ENCODE data around the gene KRTAP19-2.
"Not testable (repeated sequence)": the region's sequence is repeated elsewhere in the genome, so short reads cannot be mapped to it uniquely, and the experiment has no call there.

The KRTAP19-2 gene, protein sequence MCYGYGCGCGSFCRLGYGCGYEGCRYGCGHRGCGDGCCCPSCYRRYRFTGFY

GRCh38 chr21:30487336-30487735, at the start of gene KRTAP19-2:
KRTAP19-2 (minus strand) TSS chr21:30487436; CDS start chr21:30487348, 88 bp downstream.
- no peak for DNase-seq
- intact Hi-C loops (cut with DNase I): no loop called here

GRCh38 chr21:30518876-30519275, 31.6 kb upstream of the KRTAP19-2 start:
- DNase-seq: no peak
- intact Hi-C loops (cut with DNase I): no loop called here

DNA sequence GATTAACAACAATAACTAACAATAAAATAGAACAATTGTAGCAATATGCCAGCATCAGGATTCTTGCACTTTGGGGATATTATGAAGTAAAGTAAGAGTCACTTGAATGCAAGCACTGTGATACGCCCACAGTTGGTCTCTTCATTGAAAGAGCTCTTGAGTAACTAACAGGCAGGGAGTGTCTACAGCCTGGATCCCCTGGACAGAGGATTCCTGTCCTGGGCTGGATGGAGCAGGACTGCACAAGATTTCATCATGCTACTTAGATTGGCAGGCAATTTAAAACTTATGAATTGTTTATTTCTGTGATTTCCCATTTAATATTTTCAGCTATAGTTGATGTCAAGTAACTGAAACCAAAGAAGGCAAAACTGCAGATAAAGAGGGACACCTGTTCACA, 28.4 kb upstream of the KRTAP19-2 start:
- DNase-seq: no peak
- intact Hi-C loops (cut with DNase I): no loop called here

- DNase-seq; intact Hi-C loops (cut with DNase I): not testable (repeated sequence)
Measured at GRCh38 chr21:30505621-30506205, 18.5 kb upstream of the KRTAP19-2 start.

DNA sequence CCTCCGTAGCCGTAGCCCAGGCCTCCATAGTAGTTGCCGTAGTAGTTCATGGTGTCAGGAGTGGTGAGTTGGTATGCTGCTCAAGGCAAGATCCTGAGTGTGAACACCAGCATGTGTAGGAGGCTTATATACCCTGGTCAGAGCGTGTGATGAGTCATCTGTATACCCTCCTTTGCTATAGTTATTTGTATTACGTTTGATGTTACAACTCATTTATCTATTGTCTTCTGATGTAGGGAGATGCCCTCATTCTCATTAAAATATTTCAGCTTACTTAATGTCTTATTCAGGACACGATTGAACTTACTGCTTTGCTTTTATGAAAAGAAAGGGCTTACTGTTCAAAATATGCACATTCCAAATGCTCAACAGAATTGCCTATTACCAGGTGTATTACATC, 14.8 kb upstream of the KRTAP19-2 start, which contains the start of gene KRTAP19-5:
KRTAP19-5 (minus strand) TSS at position 101 of the 400 bp plus-strand sequence; CDS start at position 50, 51 bp downstream.
- no peak for DNase-seq
- intact Hi-C loops (cut with DNase I): no loop called here

DNA sequence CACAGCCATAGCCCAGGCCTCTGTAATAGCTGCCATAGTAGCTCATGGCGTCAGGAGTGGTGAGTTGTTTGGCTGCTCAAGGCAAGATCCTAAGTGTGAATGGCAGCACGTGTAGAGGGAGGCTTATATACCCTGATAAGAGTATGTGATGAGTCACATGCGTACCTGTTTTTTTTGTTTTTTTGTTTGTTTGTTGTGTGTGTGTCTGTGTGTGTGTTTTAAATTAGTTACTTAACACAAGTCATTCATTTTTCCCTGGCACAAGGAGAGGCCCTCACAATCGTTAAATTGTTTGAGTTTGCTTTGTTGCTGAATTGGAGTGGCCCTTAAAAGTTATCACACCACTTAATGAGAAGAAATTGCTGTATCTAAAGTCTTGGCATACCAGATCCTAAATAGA, 9.8 kb upstream of the KRTAP19-2 start, which contains the start of gene KRTAP19-4:
KRTAP19-4 (minus strand) TSS at position 101 of the 400 bp plus-strand sequence; CDS start at position 46, 55 bp downstream.
- intact Hi-C loops (cut with DNase I): no loop called here
- no peak for DNase-seq

- intact Hi-C loops (cut with DNase I): no loop called here
- DNase-seq: no peak
Measured at GRCh38 chr21:30491963-30492428, 4.8 kb upstream of the KRTAP19-2 start, which contains the start of gene KRTAP19-3. KRTAP19-3 (minus strand) TSS chr21:30492013; CDS start chr21:30491957, 56 bp downstream.

GRCh38 chr21:30486180-30486579, 1.1 kb downstream of the KRTAP19-2 start:
- intact Hi-C loops (cut with DNase I): no loop called here
- peak in 1 of 10 donors; percentile 30 for DNase-seq

GRCh38 chr21:30482130-30482529, 5.1 kb downstream of the KRTAP19-2 start:
- intact Hi-C loops (cut with DNase I): no loop called here
- no peak for DNase-seq

GRCh38 chr21:30480145-30480544, 7.1 kb downstream of the KRTAP19-2 start, which contains the start of gene KRTAP19-1:
KRTAP19-1 (minus strand) TSS chr21:30480367; CDS start chr21:30480317, 50 bp downstream.
- intact Hi-C loops (cut with DNase I): no loop called here
- peak in 1 of 10 donors; percentile 62 for DNase-seq

DNA sequence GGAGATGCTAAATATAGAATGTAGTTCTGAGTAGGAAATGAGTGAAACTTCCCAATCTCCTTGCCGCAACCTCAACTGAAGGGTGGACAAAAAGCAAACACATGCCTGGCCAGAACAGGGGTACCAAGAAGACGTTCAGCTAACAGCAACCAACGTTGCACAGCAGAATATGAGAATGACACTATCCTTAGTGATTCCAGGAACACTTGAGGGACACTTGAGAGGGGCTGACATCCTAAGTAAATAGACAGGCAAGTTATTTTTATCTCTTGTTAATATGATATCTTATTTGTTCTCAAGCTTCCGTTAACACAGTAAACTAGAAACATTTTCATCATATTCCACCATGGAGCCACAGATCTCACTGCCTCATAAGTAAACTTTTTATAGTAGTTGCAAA, 8.0 kb downstream of the KRTAP19-2 start:
- no peak for DNase-seq
- intact Hi-C loops (cut with DNase I): no loop called here

DNA sequence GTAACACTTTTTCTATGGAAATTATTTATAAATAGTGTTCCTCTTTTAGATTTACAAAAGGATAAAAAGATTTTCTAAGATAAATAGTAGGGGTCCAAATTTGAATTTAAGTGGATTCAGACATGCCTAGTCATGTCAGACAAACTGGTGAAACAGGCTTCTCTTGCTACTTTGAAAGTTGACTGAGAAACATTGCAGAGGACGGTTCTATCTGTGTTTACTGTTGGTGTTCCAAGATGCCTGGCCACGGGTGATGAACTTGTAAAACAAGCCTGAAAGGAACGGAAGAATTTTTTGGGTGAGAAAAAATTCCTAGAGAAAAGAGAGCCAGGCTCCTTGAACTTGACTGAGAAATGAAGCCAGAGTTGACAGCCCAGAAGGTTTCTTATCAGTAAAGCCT, 9.2 kb downstream of the KRTAP19-2 start:
- intact Hi-C loops (cut with DNase I): no loop called here
- no peak for DNase-seq

- intact Hi-C loops (cut with DNase I): no loop called here
- DNase-seq: no peak
Measured at GRCh38 chr21:30468900-30469714, 18.1 kb downstream of the KRTAP19-2 start.

GRCh38 chr21:30463713-30464112, 23.5 kb downstream of the KRTAP19-2 start:
- no peak for DNase-seq
- intact Hi-C loops (cut with DNase I): no loop called here

DNA sequence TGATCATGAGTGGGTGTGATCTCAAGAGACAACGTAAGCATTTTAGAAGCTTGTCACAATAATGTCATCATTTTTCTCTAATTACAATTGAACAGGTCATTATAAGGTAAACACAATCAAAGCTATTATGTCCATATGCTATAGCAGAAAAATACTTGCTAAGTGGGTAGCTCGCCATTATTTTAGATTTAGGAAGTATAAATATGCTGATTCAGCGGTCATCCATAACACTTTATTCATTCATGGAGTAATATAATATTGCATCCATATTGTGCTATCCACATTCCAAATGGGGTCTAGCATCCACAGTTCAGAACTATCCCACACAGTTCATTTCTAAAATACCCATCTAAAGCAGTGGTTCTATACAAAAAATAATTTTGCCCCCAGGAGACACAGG, 38.7 kb downstream of the KRTAP19-2 start:
- intact Hi-C loops (cut with DNase I): no loop called here
- no peak for DNase-seq

DNA sequence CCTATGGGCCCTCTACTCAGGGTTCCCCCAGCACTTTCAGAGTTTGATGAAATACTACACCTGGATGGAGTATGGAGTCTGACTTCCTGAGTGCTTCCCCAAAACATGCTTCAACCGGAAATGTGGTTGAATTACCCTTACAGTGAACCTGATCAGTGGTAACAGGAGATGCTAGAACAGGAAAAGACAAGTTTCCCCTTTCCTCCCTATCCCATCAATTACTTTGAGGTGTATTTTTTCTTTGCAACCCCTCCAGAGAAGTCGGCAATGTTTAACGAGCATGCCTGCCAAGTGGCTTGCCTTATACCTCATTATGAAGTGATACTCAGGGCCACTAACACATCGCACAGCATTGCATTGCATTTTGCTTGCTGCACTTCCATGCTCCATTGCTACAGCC, 40.2 kb downstream of the KRTAP19-2 start:
- no peak for DNase-seq
- intact Hi-C loops (cut with DNase I): no loop called here

DNA sequence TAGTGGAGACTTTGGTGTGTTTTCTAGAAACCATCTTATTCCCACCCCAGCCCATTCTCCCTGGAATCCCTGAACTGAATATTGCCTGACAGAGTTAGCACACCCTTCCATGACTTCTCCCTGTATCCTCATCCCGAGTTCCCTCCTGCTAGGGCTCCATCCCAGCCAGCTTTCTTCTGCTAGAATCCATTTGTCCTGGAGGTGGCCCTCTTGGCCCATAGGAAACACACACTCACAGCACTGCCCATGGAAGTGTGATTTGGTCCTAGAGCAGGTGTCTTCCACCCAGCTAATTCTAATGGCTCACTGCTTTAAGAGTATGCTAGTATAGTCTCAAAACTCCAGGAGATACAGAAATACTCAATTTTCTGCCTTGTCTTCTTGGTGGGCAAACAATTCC, 43.0 kb downstream of the KRTAP19-2 start:
- intact Hi-C loops (cut with DNase I): no loop called here
- DNase-seq: peak in 1 of 10 donors; percentile 41

GRCh38 chr21:30443226-30443625, 44.0 kb downstream of the KRTAP19-2 start:
- DNase-seq: no peak
- intact Hi-C loops (cut with DNase I): no loop called here

DNA sequence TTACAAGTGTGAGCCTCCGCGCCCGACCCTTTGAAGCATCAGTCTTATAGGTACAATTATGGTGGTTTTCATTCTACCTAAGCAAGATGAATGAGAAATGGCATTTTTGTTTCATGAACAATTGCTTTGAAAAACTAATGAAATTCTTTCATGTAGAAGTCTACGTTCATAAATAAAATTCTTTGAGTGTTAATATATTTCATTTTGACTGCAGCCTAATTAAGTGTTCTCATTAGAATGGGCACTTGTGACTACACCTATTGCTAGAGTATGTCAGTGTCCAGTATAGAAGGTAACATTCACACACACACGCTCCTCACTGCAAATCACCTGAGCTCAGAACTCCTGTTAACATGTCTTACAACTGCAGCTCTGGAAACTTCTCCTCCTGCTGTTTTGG, 47.3 kb downstream of the KRTAP19-2 start, which contains the start of gene KRTAP15-1:
KRTAP15-1 (plus strand) TSS at position 301 of the 400 bp plus-strand sequence; CDS start at position 354, 53 bp downstream.
- no peak for DNase-seq
- intact Hi-C loops (cut with DNase I): no loop called here

Measured in posterior cingulate gyrus (tissue), 11 donors.